ENCODE results near the gene GNL3.
A peak's percentile ranks its signal among the peaks of the same experiment; 100 is the strongest.
"Not testable (repeated sequence)": the region's sequence is repeated elsewhere in the genome, so short reads cannot be mapped to it uniquely, and the experiment has no call there.

GNL3 gene

GRCh38 chr3:52685709-52686691 is at the start of gene GNL3, which contains the start of gene PBRM1:
Gene GNL3, plus strand, starts transcription at chr3:52686032. Its CDS starts 61 bp downstream, at chr3:52686093.
Gene PBRM1, minus strand, starts transcription at chr3:52685913.
- DNase-seq = peak; percentile 50

GRCh38 chr3:52636673-52637072 is 49.2 kb upstream of the GNL3 start:
- DNase-seq = no peak

- DNase-seq = no peak
Measured at GRCh38 chr3:52645549-52645948, 40.3 kb upstream of the GNL3 start.

- DNase-seq = no peak
Measured at GRCh38 chr3:52649461-52650210, 36.2 kb upstream of the GNL3 start.

- DNase-seq = no peak
Measured at GRCh38 chr3:52650439-52650838, 35.4 kb upstream of the GNL3 start.

- no peak for DNase-seq
Measured at GRCh38 chr3:52651592-52651991, 34.2 kb upstream of the GNL3 start.

- no peak for DNase-seq
Measured at GRCh38 chr3:52655895-52656294, 29.9 kb upstream of the GNL3 start.

- no peak for DNase-seq
Measured at GRCh38 chr3:52660046-52660445, 25.8 kb upstream of the GNL3 start.

GRCh38 chr3:52663098-52663497 is 22.7 kb upstream of the GNL3 start:
- no peak for DNase-seq

GRCh38 chr3:52670621-52671521 is 15.0 kb upstream of the GNL3 start:
- DNase-seq = no peak

- no peak for DNase-seq
Measured at GRCh38 chr3:52671676-52672075, 14.2 kb upstream of the GNL3 start.

- not testable (repeated sequence) for DNase-seq
Measured at GRCh38 chr3:52676201-52676600, 9.6 kb upstream of the GNL3 start.

- DNase-seq = no peak
Measured at GRCh38 chr3:52678265-52679198, 7.3 kb upstream of the GNL3 start.

GRCh38 chr3:52679199-52679538 is 6.7 kb upstream of the GNL3 start:
- no peak for DNase-seq

GRCh38 chr3:52679811-52680210 is 6.0 kb upstream of the GNL3 start:
- no peak for DNase-seq

- DNase-seq = no peak
Measured at GRCh38 chr3:52681596-52681995, 4.2 kb upstream of the GNL3 start.

- no peak for DNase-seq
Measured at GRCh38 chr3:52682016-52682415, 3.8 kb upstream of the GNL3 start.

GRCh38 chr3:52683611-52684010 is 2.2 kb upstream of the GNL3 start:
- no peak for DNase-seq

GRCh38 chr3:52684184-52684583 is 1.6 kb upstream of the GNL3 start:
- DNase-seq = no peak

- DNase-seq = peak; percentile 45
Measured at GRCh38 chr3:52685285-52685708, 535 bp upstream of the GNL3 start.

- no peak for DNase-seq
Measured at GRCh38 chr3:52688266-52688665, 2.4 kb downstream of the GNL3 start.

- DNase-seq = no peak
Measured at GRCh38 chr3:52689151-52689550, 3.3 kb downstream of the GNL3 start.
